Small intestine (tissue), 7 donors: Measurements from ENCODE around the gene ZBTB44. TPM values are rescaled to one million over a fixed set of nuclear protein-coding genes. Genes with fewer than 3 reads are reported as not detected.
"Not testable (repeated sequence)": the region's sequence is repeated elsewhere in the genome, so short reads cannot be mapped to it uniquely, and the experiment has no call there.

Source experiments
- DNase-seq, 2 donors: peaks; one replicate each; pipeline versions ENCODE4 v3.0.0 to v3.0.0-alpha.2; 2013
- FAIRE-seq: peaks from 2 replicates; lab custom pipeline; 2012; peaks lifted over from hg19 to GRCh38; lab: Jason Lieb, UNC
- H3K27ac ChIP-seq, 3 donors: one replicate each; pipeline ENCODE4 v1.5.1; 2013; ENCODE audit warnings: low read length in 2 of 3, mild to moderate bottlenecking in 2 of 3, control low read depth in 1 of 3, inconsistent platforms in 1 of 3, low read depth in 1 of 3, moderate library complexity in 1 of 3
- H3K27me3 ChIP-seq, 3 donors: one replicate each; pipeline ENCODE4 v1.6.1; 2013; ENCODE audit warnings: low read length in 3 of 3, inconsistent platforms in 1 of 3; ENCODE audit not compliant: control insufficient read depth in 3 of 3, insufficient read depth in 3 of 3
- H3K36me3 ChIP-seq, 3 donors: one replicate each; pipeline ENCODE4 v1.6.1; 2013; ENCODE audit warnings: low read length in 3 of 3, inconsistent platforms in 1 of 3, low read depth in 1 of 3, mild to moderate bottlenecking in 1 of 3, moderate library complexity in 1 of 3; ENCODE audit not compliant: control insufficient read depth in 3 of 3, insufficient read depth in 2 of 3
- H3K4me1 ChIP-seq, 3 donors: one replicate each; pipeline ENCODE4 v1.6.1; 2013; ENCODE audit warnings: low read length in 2 of 3, inconsistent platforms in 1 of 3, low read depth in 1 of 3, mild to moderate bottlenecking in 1 of 3, moderate library complexity in 1 of 3; ENCODE audit not compliant: control insufficient read depth in 3 of 3, insufficient read depth in 2 of 3
- H3K4me3 ChIP-seq, 3 donors: one replicate each; pipeline ENCODE4 v1.5.1; 2013; ENCODE audit warnings: low read length in 3 of 3, control low read depth in 1 of 3, inconsistent platforms in 1 of 3, low read depth in 1 of 3, mild to moderate bottlenecking in 1 of 3, moderate library complexity in 1 of 3
- H3K9me3 ChIP-seq, 2 donors: one replicate each; pipeline ENCODE4 v1.6.1; 2013; ENCODE audit warnings: low read depth in 1 of 2, low read length in 1 of 2; ENCODE audit not compliant: control insufficient read depth in 2 of 2, insufficient read depth in 1 of 2
- WGBS, 3 donors: extraction: QIAGEN DNeasy Blood & Tissue Kit; methylation state at CpG; one replicate each; pipeline ENCODE4 v1.1.7; 2013; 5-methylcytosine and 5-hydroxymethylcytosine counted together
- polyA plus RNA-seq, 4 donors: library from polyadenylated mRNA; stranded (reverse) in 3 of 4; unstranded in 1 of 4; fragments of 200-250 nt in 3 of 4; fragments of 120-200 nt in 1 of 4; gene quantifications; one replicate each; pipeline versions ENCODE4 v1.2.1 to v1.2.3, GENCODE V29; 2013
- donor health status: healthy with polysubstance abuse.
- donor health status: control.
- donor health status: control.
- donor health status: Bipolar disorder and iron deficiency.
- donor health status: healthy.

Gene ZBTB44
- polyA plus RNA-seq, 4 donors, result 7.6 to 32.9 (median 10.1) TPM

- H3K27ac ChIP-seq, result no peak overlapping the region
- DNase-seq (no peak), FAIRE-seq (no peak)
- peaks cover 0 to 16% (median 2%) of the 10 kb centered on the region in 3 donors for H3K36me3 ChIP-seq
- H3K4me1 ChIP-seq, result peaks cover 0 to 3% (median 0%) of the 10 kb centered on the region in 3 donors
- H3K4me3 ChIP-seq, result no peak overlapping the region
- no peaks in the 10 kb centered on the region for H3K9me3 ChIP-seq
- no peaks in the 10 kb centered on the region for H3K27me3 ChIP-seq
- 94 to 96% (median 95%) methylated on average over 2 of the region's 2 CpGs for WGBS, 3 donors
Observed at GRCh38 chr11:130304651-130305050, 10.1 kb downstream of the ZBTB44 start.

GRCh38 chr11:130301002-130301401 lies 13.7 kb downstream of the ZBTB44 start:
- FAIRE-seq (no peak), DNase-seq (no peak)
- H3K27me3 ChIP-seq, result no peaks in the 10 kb centered on the region
- WGBS, 3 donors, result 74 to 88% (median 85%) methylated on average over 5 of the region's 5 CpGs
- H3K4me1 ChIP-seq, result peaks cover 0 to 3% (median 0%) of the 10 kb centered on the region in 3 donors
- no peak overlapping the region for H3K4me3 ChIP-seq
- H3K27ac ChIP-seq, result no peak overlapping the region
- no peaks in the 10 kb centered on the region for H3K9me3 ChIP-seq
- peaks cover 0 to 16% (median 0%) of the 10 kb centered on the region in 3 donors for H3K36me3 ChIP-seq

GRCh38 chr11:130300567-130300966 lies 14.2 kb downstream of the ZBTB44 start:
- no peaks in the 10 kb centered on the region for H3K27me3 ChIP-seq
- WGBS, 3 donors, result 53 to 88% (median 79%) methylated on average over 1 of the region's 1 CpG
- no peak overlapping the region for H3K4me3 ChIP-seq
- no peak for FAIRE-seq
- H3K27ac ChIP-seq, result no peak overlapping the region
- peaks cover 0 to 3% (median 0%) of the 10 kb centered on the region in 3 donors for H3K4me1 ChIP-seq
- H3K36me3 ChIP-seq, result peaks cover 0 to 16% (median 0%) of the 10 kb centered on the region in 3 donors
- no peaks in the 10 kb centered on the region for H3K9me3 ChIP-seq
- no peak for DNase-seq

- no peak for FAIRE-seq
- Histone ChIP-seq H3K9me3 (no peaks in the 10 kb centered on the region), H3K27ac (no peak overlapping the region), H3K27me3 (no peaks in the 10 kb centered on the region), H3K4me1 (peaks cover 0 to 3% (median 0%) of the 10 kb centered on the region in 3 donors), H3K4me3 (no peak overlapping the region), H3K36me3 (peaks cover 0 to 16% (median 0%) of the 10 kb centered on the region in 3 donors)
- WGBS, 3 donors, result 94 to 97% (median 96%) methylated on average over 5 of the region's 5 CpGs
- no peak for DNase-seq
Observed at GRCh38 chr11:130299978-130300377, 14.7 kb downstream of the ZBTB44 start.

GRCh38 chr11:130295657-130296056 lies 19.1 kb downstream of the ZBTB44 start:
- no peak for FAIRE-seq
- Histone ChIP-seq H3K27me3 (no peaks in the 10 kb centered on the region), H3K4me1 (no peaks in the 10 kb centered on the region), H3K27ac (no peak overlapping the region), H3K36me3 (peaks cover 0 to 9% (median 0%) of the 10 kb centered on the region in 3 donors), H3K4me3 (no peak overlapping the region), H3K9me3 (no peaks in the 10 kb centered on the region)
- 81 to 94% (median 91%) methylated on average over 4 of the region's 4 CpGs for WGBS, 3 donors
- DNase-seq, result no peak

GRCh38 chr11:130282111-130282510 lies 32.6 kb downstream of the ZBTB44 start:
- no peak for FAIRE-seq
- WGBS, 3 donors, result 97 to 98% (median 98%) methylated on average over 2 of the region's 2 CpGs
- H3K9me3 ChIP-seq, result peaks cover 0 to 14% of the 10 kb centered on the region in 2 donors
- H3K36me3 ChIP-seq, result peaks cover 0 to 5% (median 2%) of the 10 kb centered on the region in 3 donors
- no peak overlapping the region for H3K4me3 ChIP-seq
- H3K4me1 ChIP-seq, result no peaks in the 10 kb centered on the region
- H3K27me3 ChIP-seq, result no peaks in the 10 kb centered on the region
- H3K27ac ChIP-seq, result no peak overlapping the region
- DNase-seq, result no peak

GRCh38 chr11:130281341-130281740 lies 33.4 kb downstream of the ZBTB44 start:
- 96 to 99% (median 97%) methylated on average over 6 of the region's 6 CpGs for WGBS, 3 donors
- DNase-seq, H3K4me3 ChIP-seq, H3K27me3 ChIP-seq, FAIRE-seq, H3K4me1 ChIP-seq, H3K36me3 ChIP-seq, H3K27ac ChIP-seq: not testable (repeated sequence)
- peaks cover 0 to 14% of the 10 kb centered on the region in 2 donors for H3K9me3 ChIP-seq

GRCh38 chr11:130279989-130280388 lies 34.7 kb downstream of the ZBTB44 start:
- no peaks in the 10 kb centered on the region for H3K4me1 ChIP-seq
- no peak overlapping the region for H3K4me3 ChIP-seq
- DNase-seq (no peak), FAIRE-seq (no peak)
- H3K9me3 ChIP-seq, result peaks cover 0 to 14% of the 10 kb centered on the region in 2 donors
- no peak overlapping the region for H3K27ac ChIP-seq
- H3K27me3 ChIP-seq, result no peaks in the 10 kb centered on the region
- WGBS, 3 donors, result 91 to 95% (median 94%) methylated on average over 4 of the region's 4 CpGs
- peaks cover 0 to 10% (median 2%) of the 10 kb centered on the region in 3 donors for H3K36me3 ChIP-seq

- H3K9me3 ChIP-seq, result peaks cover 0 to 14% of the 10 kb centered on the region in 2 donors
- H3K36me3 ChIP-seq, result peaks cover 1 to 10% (median 2%) of the 10 kb centered on the region in 3 donors
- DNase-seq (no peak), FAIRE-seq (no peak)
- no peaks in the 10 kb centered on the region for H3K4me1 ChIP-seq
- no peak overlapping the region for H3K4me3 ChIP-seq
- WGBS, 3 donors, result 88 to 96% (median 94%) methylated on average over 1 of the region's 1 CpG
- no peaks in the 10 kb centered on the region for H3K27me3 ChIP-seq
- no peak overlapping the region for H3K27ac ChIP-seq
Observed at GRCh38 chr11:130278745-130279144, 36.0 kb downstream of the ZBTB44 start.
